Esophagus muscularis mucosa (tissue), 4 donors: ENCODE data around the gene ATG13. TPM values are rescaled to one million over a fixed set of nuclear protein-coding genes. Genes with fewer than 3 reads are reported as not detected.

Source experiments
- DNase-seq: peaks from one replicate; pipeline ENCODE4 v3.0.0-alpha.2; 2017; ENCODE audit errors: extremely low spot score
- H3K27ac ChIP-seq, 4 donors: fragments of 200-600 bp; sonication (generic); replicated peaks in 1 of 4; 1 replicate in 3 of 4; 2 replicates in 1 of 4; pipeline ENCODE4 v1.5.1; 2016 to 2019; ENCODE audit warnings: mild to moderate bottlenecking in 1 of 4
- H3K27me3 ChIP-seq, 4 donors: fragments of 200-600 bp; sonication (generic); one replicate each; pipeline versions ENCODE4 v1.5.1 to v1.6.0; 2016 to 2019
- H3K36me3 ChIP-seq, 4 donors: fragments of 200-600 bp; sonication (generic); one replicate each; pipeline ENCODE4 v1.5.1; 2016 to 2019
- H3K4me1 ChIP-seq, 4 donors: fragments of 200-600 bp; sonication (generic); one replicate each; pipeline ENCODE4 v1.5.1; 2016 to 2019
- H3K4me3 ChIP-seq, 4 donors: fragments of 200-600 bp; sonication (generic); 1 replicate in 2 of 4; 2 replicates in 2 of 4; pipeline ENCODE4 v1.5.1; 2016 to 2019; ENCODE audit warnings: mild to moderate bottlenecking in 4 of 4, moderate library complexity in 1 of 4
- H3K9me3 ChIP-seq, 4 donors: fragments of 200-600 bp; sonication (generic); 1 replicate in 3 of 4; 2 replicates in 1 of 4; pipeline ENCODE4 v1.5.1; 2016 to 2019
- EP300 ChIP-seq: sonication (generic); formaldehyde crosslinking; IDR thresholded peaks from one replicate; pipeline ENCODE4 v1.6.1; 2017; ENCODE audit warnings: antibody characterized with exemption
- POLR2A ChIP-seq: fragments of 450-650 bp; IDR thresholded peaks from one replicate; pipeline ENCODE4 v1.6.1; 2017; ENCODE audit warnings: antibody characterized with exemption, moderate library complexity, mild to moderate bottlenecking, low read depth
- POLR2AphosphoS5 ChIP-seq, 2 donors: sonication (generic); formaldehyde crosslinking; IDR thresholded peaks; one replicate each; pipeline ENCODE4 v1.6.1; 2017; ENCODE audit warnings: antibody characterized with exemption in 2 of 2
- WGBS: methylation state at CpG from one replicate; pipeline ENCODE4 v1.1.5; 2018; 5-methylcytosine and 5-hydroxymethylcytosine counted together
- intact Hi-C: fragments of 100-400 bp; cut with DNase I; formaldehyde crosslinking; loops from one replicate; pipeline ENCODE4 v1.15.1; 2023
- total RNA-seq, 4 donors: library from RNA; depleted of rRNA; stranded (reverse); fragments of >200 nt; gene quantifications; one replicate each; pipeline versions ENCODE4 v1.1.0 to v1.2.1, GENCODE V29; 2016
- TF ChIP-seq, protein P1 (sequence below), 3 experiments: fragments of 200-600 bp in 2 of 3; fragments of 450-650 bp in 1 of 3; sonication (generic) in 2 of 3; IDR thresholded peaks; one replicate each; pipeline ENCODE4 v1.5.1; 2017 to 2019; ENCODE audit warnings: antibody characterized with exemption in 3 of 3, mild to moderate bottlenecking in 2 of 3, moderate library complexity in 1 of 3

ATG13 gene
- total RNA-seq, 4 donors from 2014 or later = 68.7 to 74.3 (median 72.1) TPM

DNA sequence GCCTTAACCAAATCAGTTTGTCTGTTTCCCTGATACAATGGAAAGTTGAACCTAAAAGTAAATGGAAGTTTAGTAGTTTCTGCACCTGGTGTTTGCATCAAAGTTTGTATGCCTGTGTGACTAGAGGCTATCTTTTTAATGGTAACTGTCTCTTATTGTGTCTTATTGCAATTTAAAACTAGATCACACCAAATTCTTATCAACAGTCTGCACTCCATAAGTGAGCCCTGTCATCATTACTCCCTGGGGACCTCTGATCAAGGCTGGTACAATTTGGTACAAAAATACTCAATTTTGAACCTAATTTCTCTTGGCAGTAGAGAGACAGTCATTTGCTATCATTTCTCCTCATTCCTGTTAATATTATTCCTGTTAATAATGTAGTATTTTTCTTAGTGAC, 45.0 kb downstream of the ATG13 start:
- no peak for DNase-seq
- H3K27ac ChIP-seq = no peak overlapping the region
- H3K4me3 ChIP-seq = no peak overlapping the region
- H3K36me3 ChIP-seq = peaks cover 42 to 100% (median 85%) of the 10 kb centered on the region in 4 donors
- peaks cover 16 to 33% (median 21%) of the 10 kb centered on the region in 4 donors for H3K4me1 ChIP-seq
- intact Hi-C loops = no loop called here
- TF ChIP-seq EP300 = no peak
- no peak for TF ChIP-seq POLR2AphosphoS5 (IDR thresholded peaks at IDR 0.05)
- H3K27me3 ChIP-seq = no peaks in the 10 kb centered on the region
- H3K9me3 ChIP-seq = no peaks in the 10 kb centered on the region

DNA sequence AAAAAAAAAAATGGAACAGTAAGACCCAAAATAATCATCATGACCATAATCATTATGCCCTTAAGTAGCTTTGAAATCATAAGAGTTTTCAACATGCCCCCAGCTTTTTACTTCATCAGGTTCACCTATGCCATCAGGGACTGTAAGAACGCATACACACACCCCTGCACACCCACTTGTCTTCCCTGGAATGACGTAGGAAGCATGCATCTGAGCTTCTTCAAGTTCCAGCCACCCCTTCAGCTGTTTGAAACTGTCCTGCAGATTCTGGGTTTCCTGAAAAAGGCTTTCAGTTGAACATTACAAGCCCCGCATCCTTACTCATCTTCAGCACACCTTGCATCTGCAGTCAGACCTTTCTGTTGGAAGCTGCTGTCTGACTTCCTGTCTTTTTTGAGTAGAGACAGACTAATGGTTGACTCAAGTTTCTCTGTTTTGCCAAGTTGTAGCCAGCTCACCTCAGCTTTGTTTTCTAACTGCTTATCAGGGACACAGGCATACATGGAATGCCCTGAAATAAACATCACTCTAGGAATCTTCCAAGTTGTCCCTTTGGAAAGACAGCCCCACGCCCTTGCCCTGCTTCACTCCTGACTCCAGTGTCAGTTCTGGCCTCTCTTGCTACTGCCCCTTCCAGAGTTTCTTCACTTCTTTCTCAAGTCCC, 46.1 kb downstream of the ATG13 start:
- no peaks in the 10 kb centered on the region for H3K27me3 ChIP-seq
- H3K9me3 ChIP-seq = no peaks in the 10 kb centered on the region
- peak overlapping the region in 3 of 4 donors; percentile 39 to 66 (median 59) for H3K27ac ChIP-seq
- no peak for TF ChIP-seq EP300
- TF ChIP-seq POLR2AphosphoS5 (IDR thresholded peaks at IDR 0.05) = no peak
- TF ChIP-seq, protein P1, sequence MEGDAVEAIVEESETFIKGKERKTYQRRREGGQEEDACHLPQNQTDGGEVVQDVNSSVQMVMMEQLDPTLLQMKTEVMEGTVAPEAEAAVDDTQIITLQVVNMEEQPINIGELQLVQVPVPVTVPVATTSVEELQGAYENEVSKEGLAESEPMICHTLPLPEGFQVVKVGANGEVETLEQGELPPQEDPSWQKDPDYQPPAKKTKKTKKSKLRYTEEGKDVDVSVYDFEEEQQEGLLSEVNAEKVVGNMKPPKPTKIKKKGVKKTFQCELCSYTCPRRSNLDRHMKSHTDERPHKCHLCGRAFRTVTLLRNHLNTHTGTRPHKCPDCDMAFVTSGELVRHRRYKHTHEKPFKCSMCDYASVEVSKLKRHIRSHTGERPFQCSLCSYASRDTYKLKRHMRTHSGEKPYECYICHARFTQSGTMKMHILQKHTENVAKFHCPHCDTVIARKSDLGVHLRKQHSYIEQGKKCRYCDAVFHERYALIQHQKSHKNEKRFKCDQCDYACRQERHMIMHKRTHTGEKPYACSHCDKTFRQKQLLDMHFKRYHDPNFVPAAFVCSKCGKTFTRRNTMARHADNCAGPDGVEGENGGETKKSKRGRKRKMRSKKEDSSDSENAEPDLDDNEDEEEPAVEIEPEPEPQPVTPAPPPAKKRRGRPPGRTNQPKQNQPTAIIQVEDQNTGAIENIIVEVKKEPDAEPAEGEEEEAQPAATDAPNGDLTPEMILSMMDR (IDR thresholded peaks at IDR 0.05) = no peak
- no peak for TF ChIP-seq POLR2A
- WGBS = 85% methylated on average over 4 of the region's 4 CpGs
- intact Hi-C loops = no loop called here
- DNase-seq = no peak
- H3K4me1 ChIP-seq = peaks cover 26 to 35% (median 31%) of the 10 kb centered on the region in 4 donors
- H3K36me3 ChIP-seq = peaks cover 42 to 100% (median 85%) of the 10 kb centered on the region in 4 donors
- H3K4me3 ChIP-seq = no peak overlapping the region

- TF ChIP-seq, protein P1 (IDR thresholded peaks at IDR 0.05) = no peak
- TF ChIP-seq POLR2A = no peak
- TF ChIP-seq EP300 = no peak
- TF ChIP-seq POLR2AphosphoS5 (IDR thresholded peaks at IDR 0.05) = no peak
- Histone ChIP-seq H3K27me3 (no peaks in the 10 kb centered on the region), H3K27ac (peak overlapping the region; percentile 39 to 70 (median 62)), H3K36me3 (peaks cover 44 to 100% (median 85%) of the 10 kb centered on the region in 4 donors), H3K4me3 (no peak overlapping the region), H3K4me1 (peaks cover 31 to 42% (median 34%) of the 10 kb centered on the region in 4 donors), H3K9me3 (no peaks in the 10 kb centered on the region)
- 72% methylated on average over 6 of the region's 6 CpGs for WGBS
- DNase-seq = no peak
- intact Hi-C loops = no loop called here
Measured at GRCh38 chr11:46664612-46665011, 47.3 kb downstream of the ATG13 start.

DNA sequence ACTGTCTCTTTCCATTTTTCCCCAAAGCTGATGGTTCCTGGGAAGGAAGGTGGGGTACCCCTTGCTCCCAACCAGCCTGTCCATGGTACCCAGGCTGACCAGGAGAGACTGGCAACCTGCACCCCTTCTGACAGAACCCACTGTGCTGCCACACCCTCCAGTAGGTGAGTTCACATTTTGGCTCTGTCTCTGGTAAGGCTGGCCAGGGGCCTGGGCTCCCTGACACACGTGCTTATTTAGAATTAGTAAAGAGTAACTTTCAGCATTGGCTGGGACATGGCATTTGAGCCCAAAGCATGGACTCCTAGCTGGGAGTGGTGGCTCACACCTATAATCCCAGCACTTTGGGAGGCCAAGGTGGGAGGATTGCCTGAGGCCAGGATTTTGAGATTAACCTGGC, 48.0 kb downstream of the ATG13 start:
- no peak overlapping the region for H3K4me3 ChIP-seq
- DNase-seq = no peak
- WGBS = 100% methylated on average over 1 of the region's 1 CpG
- TF ChIP-seq POLR2A (no peak), POLR2AphosphoS5 (IDR thresholded peaks at IDR 0.05) (no peak), EP300 (no peak)
- TF ChIP-seq, protein P1 (IDR thresholded peaks at IDR 0.05) = no peak
- no peaks in the 10 kb centered on the region for H3K27me3 ChIP-seq
- peak overlapping the region; percentile 39 to 70 (median 62) for H3K27ac ChIP-seq
- H3K36me3 ChIP-seq = peaks cover 46 to 100% (median 86%) of the 10 kb centered on the region in 4 donors
- H3K9me3 ChIP-seq = no peaks in the 10 kb centered on the region
- intact Hi-C loops = no loop called here
- peaks cover 32 to 46% (median 34%) of the 10 kb centered on the region in 4 donors for H3K4me1 ChIP-seq

- Histone ChIP-seq H3K4me1 (peaks cover 32 to 46% (median 34%) of the 10 kb centered on the region in 4 donors), H3K9me3 (no peaks in the 10 kb centered on the region), H3K27ac (peak overlapping the region; percentile 59 to 70 (median 66)), H3K27me3 (no peaks in the 10 kb centered on the region), H3K36me3 (peaks cover 54 to 100% (median 89%) of the 10 kb centered on the region in 4 donors), H3K4me3 (no peak overlapping the region)
- TF ChIP-seq EP300 (no peak), POLR2A (no peak), POLR2AphosphoS5 (IDR thresholded peaks at IDR 0.05) (no peak)
- TF ChIP-seq, protein P1 (IDR thresholded peaks at IDR 0.05) = no peak
- DNase-seq = no peak
- intact Hi-C loops = no loop called here
- 45% methylated on average over 5 of the region's 5 CpGs for WGBS
Measured at GRCh38 chr11:46666516-46666915, 49.2 kb downstream of the ATG13 start.
